ENCODE data around the gene ZFYVE28.

GRCh38 chr4:2427383-2428334 lies 9.2 kb upstream of the ZFYVE28 start:
- no peak for TF ChIP-seq CTCF (IDR thresholded peaks at IDR 0.05)
- TF ChIP-seq POLR2A (IDR thresholded peaks at IDR 0.05) = no peak

Data from Peyer's patch (tissue), 4 donors.